NT2/D1 (cell line): Measurements from ENCODE around the gene PDE4B.
"Not testable (repeated sequence)": the region's sequence is repeated elsewhere in the genome, so short reads cannot be mapped to it uniquely, and the experiment has no call there.

Experiments used
- DNase-seq: peaks from one replicate; pipeline ENCODE4 v3.0.0-alpha.2; 2011; ENCODE audit warnings: low read depth, low spot score
- H3K27me3 ChIP-seq: 2 replicates; pipeline ENCODE4 v1.6.0; 2011; ENCODE audit warnings: mild to moderate bottlenecking; ENCODE audit not compliant: insufficient read length, insufficient read depth
- H3K36me3 ChIP-seq: 2 replicates; pipeline ENCODE4 v1.6.1; 2011; ENCODE audit warnings: mild to moderate bottlenecking, low read length, mixed read lengths; ENCODE audit not compliant: insufficient read depth, insufficient read length
- H3K4me1 ChIP-seq: 2 replicates; pipeline ENCODE4 v1.5.1; 2011; ENCODE audit not compliant: insufficient read depth, insufficient read length
- H3K4me3 ChIP-seq: 2 replicates; pipeline ENCODE4 v1.5.1; 2011; ENCODE audit warnings: low read depth; ENCODE audit not compliant: insufficient read length
- H3K9ac ChIP-seq: 2 replicates; pipeline ENCODE4 v1.6.0; 2011; ENCODE audit warnings: low read depth; ENCODE audit not compliant: insufficient read length
- H3K9me3 ChIP-seq: 2 replicates; pipeline ENCODE4 v1.5.1; 2011; ENCODE audit warnings: mild to moderate bottlenecking, low read length; ENCODE audit not compliant: insufficient read depth
- SUZ12 ChIP-seq: IDR thresholded peaks from 2 replicates; pipeline ENCODE4 v1.6.1; 2011; ENCODE audit not compliant: insufficient read length, insufficient read depth; ENCODE audit errors: extremely low read depth
- YY1 ChIP-seq: IDR thresholded peaks from 2 replicates; pipeline ENCODE4 v1.6.1; 2011; ENCODE audit not compliant: insufficient read length, insufficient read depth
- ZNF274 ChIP-seq: IDR thresholded peaks from 2 replicates; pipeline ENCODE4 v1.6.1; 2011; ENCODE audit warnings: mild to moderate bottlenecking, low read depth, low read length

The PDE4B gene

DNA sequence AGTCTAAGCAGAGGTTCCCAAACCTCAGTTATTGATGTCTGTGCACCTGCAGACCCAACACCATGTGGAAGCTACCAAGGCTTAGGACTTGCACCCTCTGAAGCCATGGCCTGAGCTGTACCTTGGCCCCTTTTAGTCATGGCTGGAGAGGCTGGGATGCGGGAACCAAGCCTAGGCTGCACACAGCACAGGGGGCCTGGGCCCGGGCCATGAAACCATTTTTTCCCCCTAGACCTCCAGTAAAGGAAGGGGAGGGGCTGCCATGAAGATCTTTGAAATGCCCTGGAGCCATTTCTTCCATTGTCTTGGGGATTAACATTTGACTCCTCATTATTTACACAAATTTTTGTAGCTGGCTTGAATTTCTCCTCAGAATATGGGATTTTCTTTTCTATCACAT, 265.9 kb downstream of the PDE4B start:
- Histone ChIP-seq H3K36me3 (no peaks in the 10 kb centered on the region), H3K27me3 (no peaks in the 10 kb centered on the region), H3K9me3 (no peaks in the 10 kb centered on the region; the same call in 1 of the 2 replicates), H3K9ac (no peak overlapping the region), H3K4me1 (no peaks in the 10 kb centered on the region), H3K4me3 (no peak overlapping the region)
- TF ChIP-seq SUZ12 (no peak), YY1 (no peak), ZNF274 (no peak)
- no peak for DNase-seq

DNA sequence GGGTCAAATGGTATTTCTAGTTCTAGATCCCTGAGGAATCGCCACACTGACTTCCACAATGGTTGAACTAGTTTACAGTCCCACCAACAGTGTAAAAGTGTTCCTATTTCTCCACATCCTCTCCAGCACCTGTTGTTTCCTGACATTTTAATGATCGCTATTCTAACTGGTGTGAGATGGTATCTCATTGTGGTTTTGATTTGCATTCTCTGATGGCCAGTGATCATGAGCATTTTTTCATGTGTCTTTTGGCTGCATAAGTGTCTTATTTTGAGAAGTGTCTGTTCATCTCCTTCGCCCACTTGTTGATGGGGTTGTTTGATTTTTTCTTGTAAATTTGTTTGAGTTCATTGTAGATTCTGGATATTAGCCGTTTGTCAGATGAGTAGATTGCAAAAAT, 274.5 kb downstream of the PDE4B start:
- H3K27me3 ChIP-seq, DNase-seq, H3K36me3 ChIP-seq, H3K9ac ChIP-seq, H3K9me3 ChIP-seq, H3K4me3 ChIP-seq, H3K4me1 ChIP-seq: not testable (repeated sequence)

DNA sequence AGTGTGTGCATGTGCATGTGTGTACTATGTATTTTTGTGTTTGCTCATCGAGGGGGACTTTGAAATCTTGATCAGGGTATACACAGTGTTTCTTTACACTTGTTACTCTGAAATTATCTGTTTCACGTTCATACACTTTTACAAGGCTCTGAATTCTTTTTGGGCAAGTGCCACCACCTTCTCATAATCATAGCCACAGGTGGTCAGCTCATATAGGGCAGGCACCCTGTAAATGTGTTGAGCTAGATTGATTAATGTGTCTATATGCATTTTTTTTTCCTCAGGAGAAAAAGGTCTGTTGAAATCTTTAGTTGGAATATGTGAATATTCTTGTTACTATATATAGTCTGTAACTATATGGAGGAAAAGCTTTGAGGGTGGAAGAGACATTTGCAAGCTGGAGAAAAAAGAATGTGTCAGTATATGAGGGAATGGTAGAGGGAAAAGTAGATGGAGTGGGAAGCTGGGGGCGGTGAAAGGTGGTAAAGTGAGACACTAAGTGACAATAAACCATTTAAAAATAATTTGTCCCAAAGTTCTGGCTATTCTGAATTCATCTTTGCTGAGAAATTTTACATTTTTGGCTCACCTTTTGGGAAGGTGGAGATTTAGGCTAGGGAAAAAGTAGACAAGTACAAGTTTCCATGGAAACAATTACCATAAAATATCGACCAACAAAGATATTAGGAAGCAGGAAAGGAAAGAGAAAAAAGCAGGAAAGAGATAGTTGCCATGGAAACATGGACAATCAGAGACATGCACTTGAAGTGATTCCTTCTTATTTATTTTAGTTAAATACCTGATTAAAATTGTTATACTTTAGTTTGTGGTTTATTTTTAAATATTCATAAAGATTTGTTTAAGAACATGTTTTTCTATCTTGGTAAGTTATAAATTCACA, 277.5 kb downstream of the PDE4B start:
- H3K4me1 ChIP-seq, result no peaks in the 10 kb centered on the region
- no peak overlapping the region for H3K4me3 ChIP-seq
- DNase-seq, result no peak
- H3K9ac ChIP-seq, result no peak overlapping the region
- TF ChIP-seq SUZ12, result no peak
- TF ChIP-seq YY1, result no peak
- TF ChIP-seq ZNF274, result no peak
- H3K27me3 ChIP-seq, result no peaks in the 10 kb centered on the region
- no peaks in the 10 kb centered on the region for H3K36me3 ChIP-seq
- no peaks in the 10 kb centered on the region for H3K9me3 ChIP-seq

DNA sequence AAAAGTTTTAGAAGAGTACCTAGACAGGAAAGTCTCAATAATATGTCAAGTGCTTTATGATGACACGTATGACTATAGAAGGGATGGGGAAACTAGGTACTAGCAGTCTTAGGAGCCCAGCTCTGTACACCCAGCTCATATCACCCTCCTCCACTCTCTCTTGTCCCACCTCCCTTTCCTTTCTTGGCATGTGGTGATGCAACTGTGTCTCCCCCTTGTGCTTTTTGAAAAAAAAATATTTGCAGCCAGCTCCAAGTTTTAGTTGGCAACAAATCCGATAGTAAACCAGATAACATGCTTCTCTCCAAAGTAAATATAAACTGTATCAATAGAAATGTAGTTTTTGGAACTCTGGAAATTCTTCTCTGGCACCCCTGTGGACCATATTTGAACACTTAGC, 280.7 kb downstream of the PDE4B start:
- Histone ChIP-seq H3K9me3 (no peaks in the 10 kb centered on the region), H3K9ac (no peak overlapping the region), H3K36me3 (no peaks in the 10 kb centered on the region), H3K27me3 (no peaks in the 10 kb centered on the region), H3K4me3 (no peak overlapping the region), H3K4me1 (no peaks in the 10 kb centered on the region)
- TF ChIP-seq SUZ12 (no peak), YY1 (no peak), ZNF274 (no peak)
- DNase-seq, result no peak

DNA sequence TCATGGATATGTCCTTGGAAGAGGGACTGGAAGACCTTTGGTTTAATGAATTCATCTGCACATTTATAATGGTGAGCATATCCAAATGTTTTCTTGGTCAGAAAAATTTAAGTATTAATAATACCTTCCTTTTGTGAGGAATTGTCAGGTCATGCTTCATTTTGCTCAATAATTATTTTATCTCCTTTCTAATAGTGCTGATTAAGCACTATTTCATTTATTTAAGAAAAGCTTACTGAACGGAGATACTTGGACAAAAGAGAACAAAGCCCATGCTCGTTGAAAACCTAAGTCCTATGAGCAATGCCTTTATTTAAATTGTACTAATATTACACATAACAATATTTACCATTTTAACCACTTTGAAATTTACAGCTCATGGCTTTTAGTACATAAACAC, 281.5 kb downstream of the PDE4B start:
- Histone ChIP-seq H3K4me1 (no peaks in the 10 kb centered on the region), H3K9ac (no peak overlapping the region), H3K4me3 (no peak overlapping the region), H3K36me3 (no peaks in the 10 kb centered on the region), H3K27me3 (no peaks in the 10 kb centered on the region), H3K9me3 (no peaks in the 10 kb centered on the region)
- TF ChIP-seq YY1 (no peak), SUZ12 (no peak), ZNF274 (no peak)
- DNase-seq, result no peak

DNA sequence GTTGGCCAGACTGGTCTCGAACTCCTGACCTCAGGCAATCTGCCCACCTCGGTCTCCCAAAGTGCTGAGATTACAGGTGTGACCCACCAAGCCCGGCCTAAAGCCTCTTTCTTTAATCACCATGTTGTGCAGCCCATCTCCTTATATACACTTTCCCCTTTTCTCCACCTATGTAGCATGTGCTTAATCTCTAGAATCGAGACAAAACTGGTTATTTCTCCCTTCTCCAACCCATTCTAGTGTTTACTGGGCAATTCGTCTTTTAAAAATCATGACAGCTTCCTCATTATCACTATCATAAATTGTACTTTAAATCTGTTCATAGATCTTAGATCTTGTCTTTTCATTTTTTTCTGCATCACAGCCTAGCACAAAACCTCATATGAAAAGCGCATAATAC, 285.7 kb downstream of the PDE4B start:
- no peak for DNase-seq
- Histone ChIP-seq H3K36me3 (no peaks in the 10 kb centered on the region), H3K27me3 (no peaks in the 10 kb centered on the region), H3K9ac (no peak overlapping the region), H3K9me3 (no peaks in the 10 kb centered on the region), H3K4me1 (no peaks in the 10 kb centered on the region), H3K4me3 (no peak overlapping the region)
- TF ChIP-seq ZNF274 (no peak), SUZ12 (no peak), YY1 (no peak)

DNA sequence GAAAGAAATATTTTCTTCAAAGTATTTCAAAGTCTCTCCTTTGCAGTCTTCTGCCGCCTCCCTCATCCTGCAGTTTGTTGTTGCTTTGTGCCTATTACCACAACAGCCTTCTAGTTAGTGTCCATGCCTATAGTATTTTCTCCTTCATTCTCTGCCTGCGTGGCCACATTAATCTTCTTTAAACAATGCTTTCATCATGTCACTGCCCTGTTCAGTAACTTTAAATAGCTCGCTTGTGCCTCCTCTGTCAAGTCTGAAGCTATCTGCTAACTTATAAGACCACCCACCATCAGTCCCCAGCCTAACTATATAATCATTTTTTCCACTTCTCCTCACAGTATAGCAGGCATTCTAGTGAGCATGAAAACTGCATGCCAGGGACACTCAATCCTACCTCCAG, 290.3 kb downstream of the PDE4B start:
- no peaks in the 10 kb centered on the region for H3K36me3 ChIP-seq
- no peak overlapping the region for H3K4me3 ChIP-seq
- DNase-seq, result no peak
- no peak overlapping the region for H3K9ac ChIP-seq
- TF ChIP-seq SUZ12 (no peak), ZNF274 (no peak), YY1 (no peak)
- no peaks in the 10 kb centered on the region for H3K9me3 ChIP-seq
- H3K4me1 ChIP-seq, result no peaks in the 10 kb centered on the region
- H3K27me3 ChIP-seq, result no peaks in the 10 kb centered on the region

DNA sequence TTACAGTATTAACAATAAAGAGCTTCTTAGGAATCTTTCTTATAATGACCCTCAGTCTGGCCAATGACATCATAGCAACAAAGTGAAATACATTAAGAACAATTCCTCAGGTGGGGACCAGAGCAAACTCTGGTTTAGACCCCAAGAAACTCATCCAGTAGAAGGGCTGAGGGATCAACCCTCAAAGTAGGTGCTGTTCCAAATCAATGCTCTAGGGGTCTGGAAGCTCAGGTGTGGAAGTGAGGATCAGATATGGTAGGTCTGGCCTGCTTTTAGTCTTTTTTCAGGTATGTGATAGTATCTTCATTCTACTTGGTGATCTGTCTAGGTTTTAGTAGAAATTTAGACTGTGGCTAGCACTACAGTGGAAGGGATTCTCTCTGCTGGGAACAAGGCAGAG, 291.7 kb downstream of the PDE4B start:
- Histone ChIP-seq H3K4me1 (no peaks in the 10 kb centered on the region), H3K4me3 (no peak overlapping the region), H3K9ac (no peak overlapping the region), H3K36me3 (no peaks in the 10 kb centered on the region), H3K27me3 (no peaks in the 10 kb centered on the region), H3K9me3 (no peaks in the 10 kb centered on the region)
- TF ChIP-seq ZNF274 (no peak), SUZ12 (no peak), YY1 (no peak)
- DNase-seq, result no peak
